Loucy (cell line): ENCODE results near the gene ATAD2B.
"Not testable (repeated sequence)": the region's sequence is repeated elsewhere in the genome, so short reads cannot be mapped to it uniquely, and the experiment has no call there.

ENCODE experiments used
- H2AFZ ChIP-seq: fragments of 200-600 bp; sonication (generic); 2 replicates; pipeline ENCODE4 v1.6.0; 2016; ENCODE audit warnings: antibody characterized with exemption, mild to moderate bottlenecking, low read length, moderate library complexity
- H3F3A ChIP-seq: fragments of 200-600 bp; 2 replicates; pipeline ENCODE4 v1.6.0; 2016; ENCODE audit warnings: antibody characterized with exemption, low read depth, mild to moderate bottlenecking
- H3K27me3 ChIP-seq: fragments of 200-600 bp; sonication (generic); 2 replicates; pipeline ENCODE4 v1.6.1; 2014; ENCODE audit warnings: low read length, mild to moderate bottlenecking; ENCODE audit not compliant: insufficient read depth, poor library complexity, severe bottlenecking
- H3K36me3 ChIP-seq: fragments of 200-600 bp; sonication (generic); 2 replicates; pipeline ENCODE4 v1.6.1; 2016; ENCODE audit warnings: low read length; ENCODE audit not compliant: insufficient read depth
- H3K4me1 ChIP-seq: fragments of 200-600 bp; sonication (generic); 2 replicates; pipeline ENCODE4 v1.5.1; 2014; ENCODE audit warnings: low read length, mild to moderate bottlenecking; ENCODE audit not compliant: insufficient read depth, poor library complexity, severe bottlenecking
- H3K4me2 ChIP-seq: fragments of 200-600 bp; sonication (generic); 2 replicates; pipeline ENCODE4 v1.6.0; 2014; ENCODE audit warnings: antibody characterized with exemption, low read length, low read depth, mild to moderate bottlenecking; ENCODE audit not compliant: poor library complexity, severe bottlenecking
- H3K4me3 ChIP-seq: fragments of 200-600 bp; sonication (generic); 2 replicates; pipeline ENCODE4 v1.5.1; 2014; ENCODE audit warnings: low read length, mild to moderate bottlenecking, mixed read lengths; ENCODE audit not compliant: poor library complexity, severe bottlenecking
- H3K79me2 ChIP-seq: fragments of 200-600 bp; sonication (generic); 2 replicates; pipeline ENCODE4 v1.6.1; 2014; ENCODE audit warnings: low read length; ENCODE audit not compliant: insufficient read depth
- H3K9ac ChIP-seq: fragments of 200-600 bp; sonication (generic); 2 replicates; pipeline ENCODE4 v1.6.0; 2014; ENCODE audit warnings: mild to moderate bottlenecking, low read depth, low read length, moderate library complexity; ENCODE audit not compliant: poor library complexity, severe bottlenecking
- H3K9me2 ChIP-seq: fragments of 200-600 bp; sonication (generic); replicated peaks from 2 replicates; pipeline ENCODE4 v1.6.1; 2016; ENCODE audit warnings: low read depth, low read length, mixed read lengths
- H3K9me3 ChIP-seq: fragments of 200-600 bp; sonication (generic); 2 replicates; pipeline ENCODE4 v1.6.1; 2014; ENCODE audit warnings: mild to moderate bottlenecking, antibody characterized with exemption, low read length, low read depth; ENCODE audit not compliant: insufficient read depth
- H4K20me1 ChIP-seq: fragments of 200-600 bp; sonication (generic); 2 replicates; pipeline ENCODE4 v1.6.0; 2014; ENCODE audit warnings: antibody characterized with exemption, low read length, mild to moderate bottlenecking; ENCODE audit not compliant: insufficient read depth, poor library complexity, severe bottlenecking
- EZH2phosphoT487 ChIP-seq: fragments of 200-600 bp; IDR thresholded peaks from 2 replicates; pipeline ENCODE4 v1.6.1; 2018; ENCODE audit warnings: antibody characterized with exemption, mild to moderate bottlenecking, moderate library complexity, borderline replicate concordance
- TF ChIP-seq, protein P1 (sequence below): fragments of 200-600 bp; sonication (generic); conservative IDR thresholded peaks from 2 replicates; pipeline ENCODE4 v1.5.1; 2014; ENCODE audit warnings: mild to moderate bottlenecking, antibody characterized with exemption, low read length

Gene ATAD2B

DNA sequence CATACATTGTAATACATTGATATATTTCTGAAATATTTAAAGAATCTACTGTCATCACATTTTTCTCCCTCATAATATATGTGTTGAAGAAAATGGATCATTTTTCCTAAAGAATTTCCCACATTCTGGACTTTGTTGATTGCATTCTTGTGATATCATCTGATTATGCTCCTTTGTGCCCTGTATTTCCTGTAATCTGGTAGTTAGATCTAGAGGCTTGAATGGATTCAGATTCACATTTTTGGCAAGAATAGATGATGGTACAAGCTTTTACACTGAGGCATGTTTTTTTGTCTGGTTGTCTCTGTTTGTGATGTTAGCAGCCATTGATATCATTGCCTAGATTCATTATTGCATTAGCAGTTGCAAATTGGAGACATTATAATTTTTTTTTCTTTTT, 26.7 kb upstream of the ATAD2B start:
- Histone ChIP-seq H3K4me1 (no peaks in the 10 kb centered on the region), H3K4me2 (no peak overlapping the region), H3F3A (no peaks in the 10 kb centered on the region), H3K9me2 (no peaks in the 10 kb centered on the region), H3K9ac (no peak overlapping the region), H3K36me3 (no peaks in the 10 kb centered on the region), H3K9me3 (no peaks in the 10 kb centered on the region), H3K4me3 (no peak overlapping the region), H3K27me3 (no peaks in the 10 kb centered on the region), H3K79me2 (peaks cover 33% of the 10 kb centered on the region), H4K20me1 (peaks cover 10% of the 10 kb centered on the region), H2AFZ (no peak overlapping the region)
- no peak for TF ChIP-seq EZH2phosphoT487
- TF ChIP-seq, protein P1, sequence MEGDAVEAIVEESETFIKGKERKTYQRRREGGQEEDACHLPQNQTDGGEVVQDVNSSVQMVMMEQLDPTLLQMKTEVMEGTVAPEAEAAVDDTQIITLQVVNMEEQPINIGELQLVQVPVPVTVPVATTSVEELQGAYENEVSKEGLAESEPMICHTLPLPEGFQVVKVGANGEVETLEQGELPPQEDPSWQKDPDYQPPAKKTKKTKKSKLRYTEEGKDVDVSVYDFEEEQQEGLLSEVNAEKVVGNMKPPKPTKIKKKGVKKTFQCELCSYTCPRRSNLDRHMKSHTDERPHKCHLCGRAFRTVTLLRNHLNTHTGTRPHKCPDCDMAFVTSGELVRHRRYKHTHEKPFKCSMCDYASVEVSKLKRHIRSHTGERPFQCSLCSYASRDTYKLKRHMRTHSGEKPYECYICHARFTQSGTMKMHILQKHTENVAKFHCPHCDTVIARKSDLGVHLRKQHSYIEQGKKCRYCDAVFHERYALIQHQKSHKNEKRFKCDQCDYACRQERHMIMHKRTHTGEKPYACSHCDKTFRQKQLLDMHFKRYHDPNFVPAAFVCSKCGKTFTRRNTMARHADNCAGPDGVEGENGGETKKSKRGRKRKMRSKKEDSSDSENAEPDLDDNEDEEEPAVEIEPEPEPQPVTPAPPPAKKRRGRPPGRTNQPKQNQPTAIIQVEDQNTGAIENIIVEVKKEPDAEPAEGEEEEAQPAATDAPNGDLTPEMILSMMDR, result no peak

DNA sequence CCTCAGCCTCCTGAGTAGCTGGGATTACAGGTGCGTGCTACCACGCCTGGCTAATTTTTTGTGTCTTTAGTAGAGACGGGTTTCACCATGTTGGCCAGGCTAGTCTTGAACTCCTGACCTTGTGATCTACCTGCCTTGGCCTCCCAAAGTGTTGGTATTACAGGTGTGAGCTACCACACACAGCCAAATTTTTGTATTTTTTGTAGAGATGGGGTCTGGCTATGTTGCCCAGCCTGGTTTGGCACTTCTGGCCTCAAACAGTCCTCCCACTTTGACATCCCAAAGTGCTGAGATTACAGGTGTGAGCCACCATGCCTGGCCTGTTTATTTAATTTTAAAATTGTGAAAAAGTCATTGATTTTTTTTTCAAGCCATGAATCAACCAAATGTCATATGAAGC, 25.6 kb upstream of the ATAD2B start:
- H3K9ac ChIP-seq, H3F3A ChIP-seq, H3K36me3 ChIP-seq, H3K4me3 ChIP-seq, H3K9me2 ChIP-seq, H3K9me3 ChIP-seq, H2AFZ ChIP-seq, H3K4me2 ChIP-seq, H3K27me3 ChIP-seq, H3K4me1 ChIP-seq: not testable (repeated sequence)
- Histone ChIP-seq H4K20me1 (peaks cover 10% of the 10 kb centered on the region), H3K79me2 (peaks cover 33% of the 10 kb centered on the region)

DNA sequence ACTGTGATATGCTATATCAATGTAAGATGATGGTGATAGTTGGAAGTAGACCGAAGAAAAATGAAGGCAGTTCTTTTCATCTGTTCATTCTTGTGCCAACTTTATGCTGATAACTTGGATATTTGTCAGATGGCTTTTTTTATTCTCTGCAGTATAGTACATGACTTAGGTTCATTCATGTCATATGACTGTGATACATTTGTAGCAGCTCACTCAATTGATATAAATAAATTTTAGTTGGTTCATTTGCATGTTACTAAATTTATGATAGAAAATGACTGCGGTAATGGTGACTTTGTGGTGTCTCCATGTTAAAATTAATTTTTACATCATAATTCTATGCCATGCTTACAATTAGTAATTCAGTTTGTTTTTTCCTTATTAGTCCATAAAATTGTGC, 20.4 kb upstream of the ATAD2B start:
- H3K4me1 ChIP-seq, result peaks cover 9% of the 10 kb centered on the region
- peak overlapping the region; percentile 17 for H3K4me2 ChIP-seq
- no peaks in the 10 kb centered on the region for H3K36me3 ChIP-seq
- H4K20me1 ChIP-seq, result peaks cover 6% of the 10 kb centered on the region
- no peak overlapping the region for H2AFZ ChIP-seq
- H3K9me2 ChIP-seq, result no peaks in the 10 kb centered on the region
- H3K9me3 ChIP-seq, result no peaks in the 10 kb centered on the region
- H3K9ac ChIP-seq, result no peak overlapping the region
- no peaks in the 10 kb centered on the region for H3K27me3 ChIP-seq
- TF ChIP-seq, protein P1, result no peak
- TF ChIP-seq EZH2phosphoT487, result no peak
- peaks cover 47% of the 10 kb centered on the region for H3K79me2 ChIP-seq
- H3K4me3 ChIP-seq, result no peak overlapping the region
- no peaks in the 10 kb centered on the region for H3F3A ChIP-seq

DNA sequence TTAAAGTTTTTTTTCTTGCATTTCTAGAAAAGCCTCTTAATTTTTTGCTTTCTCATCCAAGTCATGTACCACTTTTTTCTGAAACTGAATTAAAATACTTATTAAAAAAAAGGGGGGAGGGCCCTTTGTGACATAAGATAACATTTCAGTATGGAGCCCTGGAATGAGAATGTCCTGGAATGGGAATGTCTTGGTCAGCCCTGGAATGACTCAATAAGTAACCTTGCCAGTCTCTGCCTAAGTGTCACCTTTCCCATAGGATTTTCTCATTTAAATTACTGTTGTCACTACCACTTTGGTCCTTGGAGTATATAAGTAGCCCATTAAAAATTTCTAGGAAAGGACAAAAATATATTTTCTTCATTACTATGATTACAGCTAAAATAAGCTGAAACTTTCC, 18.1 kb upstream of the ATAD2B start:
- no peak overlapping the region for H3K9ac ChIP-seq
- no peaks in the 10 kb centered on the region for H3F3A ChIP-seq
- peaks cover 12% of the 10 kb centered on the region for H4K20me1 ChIP-seq
- H2AFZ ChIP-seq, result no peak overlapping the region
- peak overlapping the region; percentile 44 for H3K4me2 ChIP-seq
- no peak for TF ChIP-seq EZH2phosphoT487
- TF ChIP-seq, protein P1, result no peak
- H3K4me3 ChIP-seq, result no peak overlapping the region
- no peaks in the 10 kb centered on the region for H3K27me3 ChIP-seq
- H3K79me2 ChIP-seq, result peaks cover 50% of the 10 kb centered on the region
- H3K9me3 ChIP-seq, result no peaks in the 10 kb centered on the region
- H3K4me1 ChIP-seq, result peaks cover 19% of the 10 kb centered on the region
- H3K36me3 ChIP-seq, result no peaks in the 10 kb centered on the region
- no peaks in the 10 kb centered on the region for H3K9me2 ChIP-seq
